Choroid plexus epithelial cell (primary cell): ENCODE measurements around the gene EBF3.

Experiments used
- DNase-seq: peaks from one replicate; pipeline ENCODE4 v3.0.0-alpha.2; 2010; ENCODE audit warnings: low read depth
- H3K4me3 ChIP-seq: 2 replicates; pipeline ENCODE4 v1.5.1; 2011; ENCODE audit warnings: low read depth, mild to moderate bottlenecking, control low read depth, low read length, moderate library complexity
- TF ChIP-seq, protein P1 (sequence below): conservative IDR thresholded peaks from 2 replicates; pipeline ENCODE4 v1.5.1; 2011; ENCODE audit warnings: low read depth, mild to moderate bottlenecking, control low read depth, inconsistent platforms, low read length, moderate library complexity

The EBF3 gene

GRCh38 chr10:129918836-129919235 lies 45.2 kb downstream of the EBF3 start:
- no peak overlapping the region for H3K4me3 ChIP-seq
- DNase-seq, result no peak
- TF ChIP-seq, protein P1, sequence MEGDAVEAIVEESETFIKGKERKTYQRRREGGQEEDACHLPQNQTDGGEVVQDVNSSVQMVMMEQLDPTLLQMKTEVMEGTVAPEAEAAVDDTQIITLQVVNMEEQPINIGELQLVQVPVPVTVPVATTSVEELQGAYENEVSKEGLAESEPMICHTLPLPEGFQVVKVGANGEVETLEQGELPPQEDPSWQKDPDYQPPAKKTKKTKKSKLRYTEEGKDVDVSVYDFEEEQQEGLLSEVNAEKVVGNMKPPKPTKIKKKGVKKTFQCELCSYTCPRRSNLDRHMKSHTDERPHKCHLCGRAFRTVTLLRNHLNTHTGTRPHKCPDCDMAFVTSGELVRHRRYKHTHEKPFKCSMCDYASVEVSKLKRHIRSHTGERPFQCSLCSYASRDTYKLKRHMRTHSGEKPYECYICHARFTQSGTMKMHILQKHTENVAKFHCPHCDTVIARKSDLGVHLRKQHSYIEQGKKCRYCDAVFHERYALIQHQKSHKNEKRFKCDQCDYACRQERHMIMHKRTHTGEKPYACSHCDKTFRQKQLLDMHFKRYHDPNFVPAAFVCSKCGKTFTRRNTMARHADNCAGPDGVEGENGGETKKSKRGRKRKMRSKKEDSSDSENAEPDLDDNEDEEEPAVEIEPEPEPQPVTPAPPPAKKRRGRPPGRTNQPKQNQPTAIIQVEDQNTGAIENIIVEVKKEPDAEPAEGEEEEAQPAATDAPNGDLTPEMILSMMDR, result no peak

DNA sequence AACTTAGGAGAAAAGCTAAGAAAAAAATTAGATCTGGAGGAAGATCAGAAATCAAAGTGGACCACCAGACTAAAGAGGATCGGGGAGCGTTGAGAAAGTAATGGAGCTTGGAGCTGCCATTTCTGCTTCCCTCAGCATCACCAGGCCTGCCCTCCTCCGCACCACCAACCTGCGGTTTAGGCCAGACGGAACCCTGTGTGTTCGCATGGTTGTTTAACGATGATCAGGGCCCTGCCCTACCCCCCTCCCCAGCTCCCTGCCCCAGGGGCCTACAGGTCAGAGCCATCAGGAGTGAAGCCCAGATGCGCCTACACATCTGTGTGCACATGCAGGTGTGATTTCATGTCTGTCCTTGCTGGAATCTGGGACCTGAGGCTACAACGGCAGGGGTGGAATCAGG lies 45.7 kb downstream of the EBF3 start:
- H3K4me3 ChIP-seq, result no peak overlapping the region
- TF ChIP-seq, protein P1, result no peak
- DNase-seq, result no peak

DNA sequence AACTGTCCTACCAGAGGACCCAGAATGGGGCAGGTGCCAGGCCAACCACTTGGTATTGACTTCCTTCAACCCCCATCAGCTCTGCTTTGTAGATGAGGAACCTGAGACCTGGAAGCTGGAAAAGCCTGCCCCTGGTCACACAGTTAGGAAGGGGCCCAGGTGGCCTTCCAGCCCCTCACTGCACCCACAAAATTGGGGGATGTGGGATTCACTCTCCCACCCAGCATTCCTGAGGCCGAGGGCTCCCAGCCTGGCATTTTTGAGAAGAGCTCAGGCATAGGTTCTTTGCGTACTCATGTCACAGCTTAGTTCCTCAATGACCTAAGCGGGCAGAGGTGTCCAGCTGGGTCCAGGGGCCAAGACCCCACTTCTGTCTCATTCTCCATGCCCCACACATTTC lies 46.1 kb downstream of the EBF3 start:
- no peak overlapping the region for H3K4me3 ChIP-seq
- TF ChIP-seq, protein P1, result no peak
- no peak for DNase-seq

- no peak for DNase-seq
- H3K4me3 ChIP-seq, result no peak overlapping the region
- TF ChIP-seq, protein P1, result no peak
Observed at GRCh38 chr10:129916506-129916995, 47.5 kb downstream of the EBF3 start.

GRCh38 chr10:129915526-129916378 lies 48.3 kb downstream of the EBF3 start:
- TF ChIP-seq, protein P1, result no peak
- no peak overlapping the region for H3K4me3 ChIP-seq

DNA sequence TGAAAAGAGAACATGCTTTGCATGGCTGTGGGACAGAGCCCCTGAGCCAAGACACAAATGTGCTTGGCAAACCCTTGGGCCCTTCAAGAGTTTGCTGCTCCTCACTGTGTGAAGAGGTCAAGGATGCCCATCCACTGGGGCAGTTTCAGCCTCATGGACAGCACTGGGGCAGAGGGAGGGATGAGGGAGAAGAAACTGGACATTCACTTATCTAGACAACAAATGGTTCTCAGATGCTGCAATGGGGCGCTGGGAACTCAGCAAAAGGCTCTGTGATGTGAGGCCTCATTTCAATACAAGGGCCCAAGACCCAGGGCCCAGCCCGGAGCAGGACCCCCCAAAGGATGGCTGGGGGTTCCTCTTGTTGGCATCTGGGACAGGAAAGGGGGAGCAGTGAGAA lies 49.1 kb downstream of the EBF3 start:
- DNase-seq, result no peak
- TF ChIP-seq, protein P1, result no peak
- no peak overlapping the region for H3K4me3 ChIP-seq

More at GRCh38 chr10:129915526-129916378, 48.3 kb downstream of the EBF3 start:
- DNase-seq, result no peak
